SK-N-SH (cell line): ENCODE results near the gene SLCO3A1. TPM values are rescaled to one million over a fixed set of nuclear protein-coding genes. Genes with fewer than 3 reads are reported as not detected.
A peak's percentile ranks its signal among the peaks of the same experiment; 100 is the strongest.

Source experiments
- CTCF ChIA-PET: fragments of 300-600, 350-600 bp; formaldehyde crosslinking; extraction: SDS; loops from one replicate; lab custom pipeline; 2021; lab: Yijun Ruan, JAX
- POLR2A ChIA-PET: fragments of 350-600 bp; sonication (Branson Sonifier 250); formaldehyde crosslinking; extraction: SDS; loops from one replicate; lab custom pipeline; 2020; ENCODE audit warnings: antibody characterized with exemption, inconsistent platforms; lab: Yijun Ruan, JAX
- DNase-seq: peaks from one replicate; pipeline ENCODE4 v3.0.0; 2012
- H2AFZ ChIP-seq: fragments of 200-600 bp; sonication (generic); 2 replicates; pipeline ENCODE4 v1.8.1; 2016; ENCODE audit warnings: antibody characterized with exemption, mild to moderate bottlenecking, low read depth
- H3F3A ChIP-seq: fragments of 200-600 bp; sonication (generic); replicated peaks from 2 replicates; pipeline ENCODE3; 2016; ENCODE audit warnings: antibody characterized with exemption, mild to moderate bottlenecking; ENCODE audit not compliant: insufficient read depth
- H3K27ac ChIP-seq, 2 experiments: fragments of 200-500 bp in 1 of 2; fragments of 200-600 bp in 1 of 2; sonication (Bioruptor generic) in 1 of 2; sonication (generic), shearing (Covaris generic) in 1 of 2; 2 replicates each; pipeline versions ENCODE4 v1.5.1 to v1.6.1; 2014 to 2016; ENCODE audit warnings: low read depth in 2 of 2, inconsistent platforms in 1 of 2, low read length in 1 of 2, mild to moderate bottlenecking in 1 of 2, mixed read lengths in 1 of 2
- H3K27me3 ChIP-seq: fragments of 200-600 bp; sonication (generic), shearing (Covaris generic); 2 replicates; pipeline ENCODE4 v1.6.1; 2016; ENCODE audit warnings: mixed run types; ENCODE audit not compliant: insufficient read depth
- H3K36me3 ChIP-seq, 2 experiments: fragments of 200-500 bp in 1 of 2; fragments of 200-600 bp in 1 of 2; sonication (Bioruptor generic) in 1 of 2; sonication (generic) in 1 of 2; replicated peaks in 1 of 2; 2 replicates each; pipeline versions ENCODE3 to v1.5.1; 2014 to 2016; ENCODE audit warnings: low read length in 1 of 2, mild to moderate bottlenecking in 1 of 2; ENCODE audit not compliant: insufficient read depth in 2 of 2, control insufficient read depth in 1 of 2
- H3K4me1 ChIP-seq, 2 experiments: fragments of 200-500 bp in 1 of 2; fragments of 200-600 bp in 1 of 2; sonication (Bioruptor generic) in 1 of 2; sonication (generic), shearing (Covaris generic) in 1 of 2; 2 replicates each; pipeline versions ENCODE4 v1.5.1 to v1.6.1; 2014 to 2016; ENCODE audit warnings: low read depth in 1 of 2, low read length in 1 of 2, mixed run types in 1 of 2; ENCODE audit not compliant: insufficient read depth in 2 of 2, control insufficient read depth in 1 of 2
- H3K4me2 ChIP-seq: fragments of 200-600 bp; sonication (generic), shearing (Covaris generic); 2 replicates; pipeline ENCODE4 v1.6.1; 2017; ENCODE audit warnings: mixed run types
- H3K4me3 ChIP-seq, 2 experiments: fragments of 200-500 bp in 1 of 2; fragments of 200-600 bp in 1 of 2; sonication (Bioruptor generic) in 1 of 2; sonication (generic), shearing (Covaris generic) in 1 of 2; 2 replicates each; pipeline versions ENCODE4 v1.5.1 to v1.8.1; 2014 to 2016; ENCODE audit warnings: low read depth in 2 of 2, inconsistent platforms in 1 of 2, low read length in 1 of 2, mild to moderate bottlenecking in 1 of 2, mixed read lengths in 1 of 2, moderate library complexity in 1 of 2
- H3K79me2 ChIP-seq: fragments of 200-600 bp; sonication (generic); 2 replicates; pipeline ENCODE4 v1.8.1; 2017; ENCODE audit warnings: mild to moderate bottlenecking; ENCODE audit not compliant: insufficient read depth
- H3K9ac ChIP-seq: fragments of 200-600 bp; sonication (generic); 2 replicates; pipeline ENCODE4 v1.6.1; 2017; ENCODE audit warnings: mixed run types
- H3K9me2 ChIP-seq: fragments of 200-600 bp; sonication (generic); 2 replicates; pipeline ENCODE4 v1.6.1; 2017; ENCODE audit warnings: mixed run types
- H3K9me3 ChIP-seq: fragments of 200-600 bp; sonication (generic); 2 replicates; pipeline ENCODE4 v1.6.1; 2017; ENCODE audit warnings: mixed run types, mild to moderate bottlenecking, moderate library complexity
- H4K20me1 ChIP-seq: fragments of 200-600 bp; sonication (generic); 2 replicates; pipeline ENCODE4 v1.6.1; 2017; ENCODE audit warnings: mild to moderate bottlenecking, mixed run types; ENCODE audit not compliant: insufficient read depth
- CHD2 ChIP-seq: fragments of 150-350 bp; IDR thresholded peaks from 2 replicates; pipeline ENCODE4 v1.6.1; 2018; ENCODE audit warnings: low read length; ENCODE audit not compliant: partially characterized antibody
- ELF1 ChIP-seq: IDR thresholded peaks from 2 replicates; pipeline ENCODE4 v1.4.0; 2012
- JUND ChIP-seq: IDR thresholded peaks from 2 replicates; pipeline ENCODE4 v1.4.0; 2012
- MEF2A ChIP-seq: IDR thresholded peaks from 2 replicates; pipeline ENCODE4 v1.4.0; 2012; ENCODE audit warnings: low read depth, borderline replicate concordance
- NFIC ChIP-seq: IDR thresholded peaks from 2 replicates; pipeline ENCODE4 v1.4.0; 2012; ENCODE audit warnings: borderline replicate concordance
- NRF1 ChIP-seq: IDR thresholded peaks from 2 replicates; pipeline ENCODE4 v1.6.1; 2012; ENCODE audit warnings: low read depth, mild to moderate bottlenecking, low read length
- POLR2AphosphoS5 ChIP-seq: IDR thresholded peaks from 2 replicates; pipeline ENCODE4 v1.6.1; 2012; ENCODE audit warnings: low read depth, low read length
- RAD21 ChIP-seq: IDR thresholded peaks from 2 replicates; pipeline ENCODE4 v1.6.1; 2012; ENCODE audit warnings: mild to moderate bottlenecking, low read length
- RXRA ChIP-seq: IDR thresholded peaks from 2 replicates; pipeline ENCODE4 v1.4.0; 2012; ENCODE audit warnings: low read depth, mild to moderate bottlenecking, borderline replicate concordance
- SIN3A ChIP-seq: IDR thresholded peaks from 2 replicates; pipeline ENCODE4 v1.6.1; 2012; ENCODE audit warnings: low read depth, mild to moderate bottlenecking, low read length, moderate library complexity, borderline replicate concordance
- SMC3 ChIP-seq: IDR thresholded peaks from 2 replicates; pipeline ENCODE4 v1.6.1; 2012; ENCODE audit warnings: low read depth, low read length, improper control_type of control experiment
- TEAD4 ChIP-seq: IDR thresholded peaks from 2 replicates; pipeline ENCODE4 v1.4.0; 2012; ENCODE audit warnings: mild to moderate bottlenecking, borderline replicate concordance; ENCODE audit not compliant: insufficient read depth
- WGBS: methylation state at CpG from one replicate; pipeline ENCODE4 v1.1.6; 2017; ENCODE audit warnings: low lambda C conversion rate; 5-methylcytosine and 5-hydroxymethylcytosine counted together
- polyA plus RNA-seq, 3 experiments: library from polyadenylated mRNA; depleted of rRNA; stranded (reverse); fragments of >200 nt; gene quantifications; 2 replicates each; pipeline ENCODE4 v1.2.3, GENCODE V29; 2012
- TF ChIP-seq, protein P1 (sequence below): fragments of 200-600 bp; sonication (generic); IDR thresholded peaks from 2 replicates; pipeline ENCODE4 v1.6.1; 2017; ENCODE audit warnings: antibody characterized with exemption, mild to moderate bottlenecking, moderate library complexity
- TF ChIP-seq, protein P2 (sequence below): IDR thresholded peaks from 2 replicates; pipeline ENCODE4 v1.4.0; 2012; ENCODE audit warnings: low read depth
- TF ChIP-seq, protein P3 (sequence below): IDR thresholded peaks from 2 replicates; pipeline ENCODE4 v1.6.1; 2012; ENCODE audit warnings: mild to moderate bottlenecking, low read depth, low read length, moderate library complexity

Gene SLCO3A1
- polyA plus RNA-seq, 1 of the 3 experiments (the other 2 are of a cell fraction), result 19.7 TPM

DNA sequence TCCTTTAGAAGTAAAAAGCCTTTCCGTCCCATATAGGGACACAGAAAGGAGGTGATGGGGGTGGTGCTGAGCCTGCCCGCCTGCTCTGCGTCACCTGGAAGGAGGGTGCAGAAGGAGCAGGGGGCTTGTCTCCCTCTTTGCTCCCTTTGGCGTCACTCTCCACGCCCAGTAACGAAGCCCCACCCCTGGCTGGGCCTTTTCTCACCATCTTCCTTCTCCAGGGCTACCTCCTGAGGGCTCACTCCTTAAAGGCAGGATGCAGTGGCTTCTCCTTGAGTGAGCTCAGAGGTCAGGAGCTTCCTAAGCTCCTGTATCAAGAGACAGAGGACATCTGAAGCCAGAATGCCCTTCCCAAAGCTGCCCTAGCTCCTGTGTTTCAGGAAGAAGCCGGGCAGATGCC lies 31.5 kb downstream of the SLCO3A1 start:
- H2AFZ ChIP-seq, result no peak overlapping the region

GRCh38 chr15:91885714-91886270 lies 32.3 kb downstream of the SLCO3A1 start:
- Histone ChIP-seq H3K4me2 (no peak overlapping the region; the same call in 1 of the 2 replicates), H3K9me2 (no peaks in the 10 kb centered on the region), H3K36me3 (no peaks in the 10 kb centered on the region), H3K4me1 (peaks cover 12 to 13% of the 10 kb centered on the region in 2 experiments), H3K9ac (no peak overlapping the region), H3K27ac (no peak overlapping the region), H2AFZ (no peak overlapping the region), H3K9me3 (no peaks in the 10 kb centered on the region), H4K20me1 (no peaks in the 10 kb centered on the region), H3K4me3 (no peak overlapping the region), H3K27me3 (no peaks in the 10 kb centered on the region), H3K79me2 (peaks cover 16% of the 10 kb centered on the region; the same call in 1 of the 2 replicates), H3F3A (no peaks in the 10 kb centered on the region)
- 93% methylated on average over 7 of the region's 7 CpGs for WGBS
- ChIA-PET POLR2A (no interaction called here), CTCF (interaction anchor here (0.7 to 1.9 kb wide), 7 partner anchors 10 to 196 kb away, joined by 3 to 6 read pairs (median 3); partner anchors contain the start of gene SLCO3A1)
- no peak for TF ChIP-seq NRF1
- TF ChIP-seq SMC3, result peak; percentile 29; the same call in 1 of the 2 replicates
- TF ChIP-seq, protein P1, sequence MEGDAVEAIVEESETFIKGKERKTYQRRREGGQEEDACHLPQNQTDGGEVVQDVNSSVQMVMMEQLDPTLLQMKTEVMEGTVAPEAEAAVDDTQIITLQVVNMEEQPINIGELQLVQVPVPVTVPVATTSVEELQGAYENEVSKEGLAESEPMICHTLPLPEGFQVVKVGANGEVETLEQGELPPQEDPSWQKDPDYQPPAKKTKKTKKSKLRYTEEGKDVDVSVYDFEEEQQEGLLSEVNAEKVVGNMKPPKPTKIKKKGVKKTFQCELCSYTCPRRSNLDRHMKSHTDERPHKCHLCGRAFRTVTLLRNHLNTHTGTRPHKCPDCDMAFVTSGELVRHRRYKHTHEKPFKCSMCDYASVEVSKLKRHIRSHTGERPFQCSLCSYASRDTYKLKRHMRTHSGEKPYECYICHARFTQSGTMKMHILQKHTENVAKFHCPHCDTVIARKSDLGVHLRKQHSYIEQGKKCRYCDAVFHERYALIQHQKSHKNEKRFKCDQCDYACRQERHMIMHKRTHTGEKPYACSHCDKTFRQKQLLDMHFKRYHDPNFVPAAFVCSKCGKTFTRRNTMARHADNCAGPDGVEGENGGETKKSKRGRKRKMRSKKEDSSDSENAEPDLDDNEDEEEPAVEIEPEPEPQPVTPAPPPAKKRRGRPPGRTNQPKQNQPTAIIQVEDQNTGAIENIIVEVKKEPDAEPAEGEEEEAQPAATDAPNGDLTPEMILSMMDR, result peak; percentile 20; the same call in 1 of the 2 replicates
- TF ChIP-seq, protein P2, sequence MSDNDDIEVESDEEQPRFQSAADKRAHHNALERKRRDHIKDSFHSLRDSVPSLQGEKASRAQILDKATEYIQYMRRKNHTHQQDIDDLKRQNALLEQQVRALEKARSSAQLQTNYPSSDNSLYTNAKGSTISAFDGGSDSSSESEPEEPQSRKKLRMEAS, result no peak
- TF ChIP-seq ELF1, result no peak
- TF ChIP-seq SIN3A, result no peak
- no peak for TF ChIP-seq JUND
- TF ChIP-seq, protein P3, sequence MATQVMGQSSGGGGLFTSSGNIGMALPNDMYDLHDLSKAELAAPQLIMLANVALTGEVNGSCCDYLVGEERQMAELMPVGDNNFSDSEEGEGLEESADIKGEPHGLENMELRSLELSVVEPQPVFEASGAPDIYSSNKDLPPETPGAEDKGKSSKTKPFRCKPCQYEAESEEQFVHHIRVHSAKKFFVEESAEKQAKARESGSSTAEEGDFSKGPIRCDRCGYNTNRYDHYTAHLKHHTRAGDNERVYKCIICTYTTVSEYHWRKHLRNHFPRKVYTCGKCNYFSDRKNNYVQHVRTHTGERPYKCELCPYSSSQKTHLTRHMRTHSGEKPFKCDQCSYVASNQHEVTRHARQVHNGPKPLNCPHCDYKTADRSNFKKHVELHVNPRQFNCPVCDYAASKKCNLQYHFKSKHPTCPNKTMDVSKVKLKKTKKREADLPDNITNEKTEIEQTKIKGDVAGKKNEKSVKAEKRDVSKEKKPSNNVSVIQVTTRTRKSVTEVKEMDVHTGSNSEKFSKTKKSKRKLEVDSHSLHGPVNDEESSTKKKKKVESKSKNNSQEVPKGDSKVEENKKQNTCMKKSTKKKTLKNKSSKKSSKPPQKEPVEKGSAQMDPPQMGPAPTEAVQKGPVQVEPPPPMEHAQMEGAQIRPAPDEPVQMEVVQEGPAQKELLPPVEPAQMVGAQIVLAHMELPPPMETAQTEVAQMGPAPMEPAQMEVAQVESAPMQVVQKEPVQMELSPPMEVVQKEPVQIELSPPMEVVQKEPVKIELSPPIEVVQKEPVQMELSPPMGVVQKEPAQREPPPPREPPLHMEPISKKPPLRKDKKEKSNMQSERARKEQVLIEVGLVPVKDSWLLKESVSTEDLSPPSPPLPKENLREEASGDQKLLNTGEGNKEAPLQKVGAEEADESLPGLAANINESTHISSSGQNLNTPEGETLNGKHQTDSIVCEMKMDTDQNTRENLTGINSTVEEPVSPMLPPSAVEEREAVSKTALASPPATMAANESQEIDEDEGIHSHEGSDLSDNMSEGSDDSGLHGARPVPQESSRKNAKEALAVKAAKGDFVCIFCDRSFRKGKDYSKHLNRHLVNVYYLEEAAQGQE, result no peak
- peak; percentile 49 for TF ChIP-seq RAD21
- peak; percentile 38 for DNase-seq

More for the DNA sequence above, 31.5 kb downstream of the SLCO3A1 start:
- no peaks in the 10 kb centered on the region for H3F3A ChIP-seq
- H3K79me2 ChIP-seq, result peaks cover 16% of the 10 kb centered on the region; the same call in 1 of the 2 replicates
- 91% methylated on average over 7 of the region's 7 CpGs for WGBS
- no peaks in the 10 kb centered on the region for H3K36me3 ChIP-seq
- H3K4me2 ChIP-seq, result peak overlapping the region; percentile 39
- no peak overlapping the region; a peak in 1 of 4 replicates for H3K27ac ChIP-seq
- no peaks in the 10 kb centered on the region for H4K20me1 ChIP-seq
- no peaks in the 10 kb centered on the region for H3K9me2 ChIP-seq
- H3K9me3 ChIP-seq, result no peaks in the 10 kb centered on the region
- TF ChIP-seq CHD2 (no peak), SIN3A (no peak), ELF1 (no peak), SMC3 (no peak), TEAD4 (no peak), MEF2A (no peak), RXRA (no peak), POLR2AphosphoS5 (no peak), JUND (no peak), NFIC (no peak)
- TF ChIP-seq, protein P1, result no peak
- TF ChIP-seq, protein P2, result no peak
- TF ChIP-seq, all 33 proteins: peak for 0
- ChIA-PET CTCF (interaction anchor here (1.9 kb wide), 1 partner anchor 192 kb away, joined by 6 read pairs; no protein-coding TSS in a partner anchor), POLR2A (interaction anchor here (0.6 kb wide), 1 partner anchor 142 kb away, joined by 5 read pairs; no protein-coding TSS in a partner anchor)
- no peak overlapping the region for H3K9ac ChIP-seq
- H3K4me1 ChIP-seq, result peaks cover 11 to 12% of the 10 kb centered on the region in 2 experiments
- no peak for DNase-seq
- no peaks in the 10 kb centered on the region for H3K27me3 ChIP-seq
- H3K4me3 ChIP-seq, result no peak overlapping the region
